Left lobe of liver (tissue), 2 donors: Measurements from ENCODE around the gene CYB5D1. TPM values are rescaled to one million over a fixed set of nuclear protein-coding genes. Genes with fewer than 3 reads are reported as not detected.
"Not testable (repeated sequence)": the region's sequence is repeated elsewhere in the genome, so short reads cannot be mapped to it uniquely, and the experiment has no call there.

Experiments
- ATAC-seq: fragments of 200-7000 bp; cut with Tn5 transposase; one replicate; pipeline ENCODE4 v1.9.1; 2020; ENCODE audit warnings: mild to moderate bottlenecking, moderate library complexity
- DNase-seq: peaks from one replicate; pipeline ENCODE4 v3.0.0-alpha.2; 2020; ENCODE audit warnings: low spot score
- total RNA-seq: library from RNA; stranded (reverse); gene quantifications from one replicate; pipeline ENCODE4 v1.2.1, GENCODE V29; 2021
- donor health status: DM: no; HTN: no; CAD: no; lungs with moderate emphysema.
- donor health status: DM: no; HTN: yes; CAD: no.

Gene CYB5D1
- total RNA-seq, 1 donor from 2014 or later: 12.4 TPM

DNA sequence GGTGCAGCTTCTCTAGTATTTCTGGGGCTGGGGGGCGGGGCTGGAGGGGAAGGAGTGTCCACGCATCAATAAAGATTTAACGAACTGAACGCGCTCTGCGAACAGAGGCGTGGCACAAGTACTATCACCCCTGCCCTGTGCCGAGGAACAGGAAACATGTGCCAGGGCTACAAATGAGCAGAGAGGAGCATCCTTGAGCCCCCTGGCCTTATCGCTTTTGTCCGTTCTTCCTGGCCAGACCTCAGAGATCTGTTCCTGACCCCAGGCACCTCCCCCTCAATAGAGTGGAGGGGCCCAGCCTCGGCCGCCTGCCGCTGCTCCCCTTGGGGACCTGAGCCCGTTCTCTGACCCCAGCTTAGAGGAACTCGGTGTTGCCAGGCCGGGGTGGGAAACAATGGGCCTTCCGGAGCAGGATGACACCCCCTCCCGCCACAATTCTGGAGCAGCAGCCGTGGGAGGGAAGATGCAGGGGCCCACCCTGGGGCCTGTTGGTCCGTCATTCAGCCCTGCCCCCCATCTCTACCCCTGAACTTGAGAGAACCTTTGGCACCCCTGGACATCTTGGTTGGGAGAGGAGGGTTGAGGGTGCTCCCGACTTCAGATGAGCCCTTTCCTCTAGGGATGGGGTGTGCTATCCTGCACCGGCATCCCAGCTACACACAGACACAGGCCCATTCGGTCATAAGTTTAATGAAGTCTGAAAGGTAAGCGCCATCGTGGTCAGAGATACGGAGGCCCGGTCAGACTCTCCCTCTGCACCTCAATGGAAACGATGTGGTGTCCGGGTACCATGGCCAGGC, 1.6 kb upstream of the CYB5D1 start:
- ATAC-seq: no peak
- peak; percentile 60 for DNase-seq

DNA sequence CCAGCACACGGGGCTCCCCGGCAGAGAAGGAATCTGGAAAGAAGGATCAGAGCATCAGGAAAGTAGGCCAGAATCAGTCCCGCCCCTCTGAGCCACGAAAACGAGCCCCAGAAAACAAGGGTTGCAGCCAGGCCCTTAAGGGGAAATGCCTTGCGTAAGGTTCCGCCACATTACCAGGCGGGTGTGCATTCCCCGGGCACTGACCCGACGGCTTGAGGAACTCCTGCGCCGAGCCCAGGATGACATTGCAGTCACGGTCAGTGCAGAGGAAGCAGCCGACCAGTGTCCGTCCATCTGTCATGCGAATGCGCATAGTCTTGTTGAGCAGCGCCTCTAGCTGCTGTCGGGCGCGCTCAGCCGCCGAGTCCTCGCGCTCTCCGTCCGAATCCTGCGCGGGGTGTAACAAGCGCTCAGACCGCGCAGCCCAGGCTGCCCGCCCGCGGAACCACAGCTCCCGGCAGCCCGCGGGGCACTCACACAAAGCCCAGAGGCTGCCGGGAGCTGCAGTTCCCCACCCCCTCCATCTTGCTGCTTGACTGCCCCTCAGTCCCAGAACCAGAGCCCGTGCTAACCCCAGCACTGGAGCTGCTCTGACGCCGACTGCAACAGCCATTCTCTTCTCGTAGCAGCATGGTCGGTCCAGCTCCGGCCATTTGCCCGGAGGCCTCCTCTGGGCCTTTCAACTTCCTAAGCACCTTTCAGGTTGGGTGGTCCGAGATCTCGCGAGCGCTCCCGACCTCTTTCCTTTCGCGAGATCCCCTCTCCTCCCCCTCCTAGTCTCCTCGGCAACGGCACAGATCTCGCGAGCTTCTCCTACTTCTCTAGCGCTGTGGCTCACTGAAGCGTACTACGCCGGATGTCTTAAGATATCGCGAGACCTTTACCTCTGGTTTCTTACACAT, 741 bp upstream of the CYB5D1 start, which contains the start of gene NAA38:
Gene NAA38, minus strand, starts transcription at position 749 of the 902 bp plus-strand sequence. Its CDS starts 96 bp downstream, at position 653.
- DNase-seq (peak; percentile 96), ATAC-seq (peak; percentile 83)

DNA sequence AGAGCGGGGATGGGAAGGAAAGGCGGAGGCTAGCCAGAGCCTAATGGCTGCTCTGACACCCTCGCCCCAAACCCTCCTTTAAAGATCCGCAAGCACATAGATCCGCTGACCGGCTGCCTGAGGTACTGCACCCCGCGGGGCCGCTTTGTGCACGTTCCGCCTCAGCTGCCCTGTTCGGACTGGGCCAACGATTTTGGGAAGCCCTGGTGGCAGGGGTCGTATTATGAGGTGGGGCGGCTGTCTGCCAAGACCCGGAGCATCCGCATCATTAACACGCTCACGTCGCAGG, 663 bp downstream of the CYB5D1 start:
- DNase-seq: peak; percentile 64
- peak; percentile 37 for ATAC-seq

DNA sequence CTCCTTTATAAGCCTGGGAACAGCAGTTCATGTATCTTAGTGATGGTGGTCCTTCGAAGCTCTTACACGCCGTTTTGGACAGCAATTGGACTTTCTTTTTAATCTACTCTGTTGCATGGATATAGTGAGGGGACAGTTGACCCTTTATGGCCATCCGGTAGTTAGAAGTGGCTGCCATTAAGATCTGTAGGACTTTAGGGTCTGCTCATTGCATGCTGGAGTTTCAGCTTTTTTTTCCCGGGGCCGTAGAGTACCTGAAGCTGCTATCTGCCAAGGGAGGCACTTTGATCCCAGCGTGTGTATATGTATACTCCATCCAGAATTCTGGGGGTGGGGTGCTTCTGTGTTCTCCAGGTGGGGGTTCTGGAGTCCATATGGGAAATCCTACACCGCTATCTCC, 1.2 kb downstream of the CYB5D1 start:
- DNase-seq (no peak), ATAC-seq (no peak)

DNA sequence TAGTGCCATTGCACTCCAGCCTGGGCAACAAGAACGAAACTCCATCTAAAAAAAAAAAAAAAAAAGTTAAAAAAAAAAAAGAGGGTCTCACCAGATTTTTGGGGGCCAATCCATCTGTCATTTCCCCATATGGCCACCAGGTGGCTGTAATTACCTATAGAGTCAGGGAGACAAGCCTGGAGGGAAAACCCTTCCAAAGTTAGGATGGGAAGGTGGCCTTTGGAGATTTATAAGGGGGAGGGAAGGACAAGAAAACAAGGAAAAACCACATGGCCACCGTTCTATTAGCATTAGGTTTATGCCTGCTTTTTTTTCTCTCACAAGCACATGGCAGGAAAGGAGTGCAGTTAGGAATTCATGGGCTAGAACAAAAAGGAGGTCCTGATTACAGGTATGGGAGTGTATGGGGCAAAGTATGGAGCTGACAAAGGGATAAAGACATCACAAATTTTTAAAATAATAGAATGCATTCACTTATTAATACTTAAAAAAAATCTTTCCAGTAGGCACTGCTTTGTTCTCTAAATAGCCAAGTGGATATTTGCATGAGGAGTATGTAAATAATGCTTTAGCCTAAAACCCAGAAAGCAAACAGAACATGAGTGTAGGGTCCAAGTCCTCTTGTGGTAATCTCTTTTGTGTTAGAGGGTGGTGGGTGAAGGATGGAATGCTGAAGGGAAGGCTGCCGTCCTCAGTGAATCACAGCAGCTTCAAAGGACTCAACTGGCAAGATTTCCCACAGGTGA, 5.1 kb downstream of the CYB5D1 start:
- ATAC-seq: peak; percentile 15
- no peak for DNase-seq

DNA sequence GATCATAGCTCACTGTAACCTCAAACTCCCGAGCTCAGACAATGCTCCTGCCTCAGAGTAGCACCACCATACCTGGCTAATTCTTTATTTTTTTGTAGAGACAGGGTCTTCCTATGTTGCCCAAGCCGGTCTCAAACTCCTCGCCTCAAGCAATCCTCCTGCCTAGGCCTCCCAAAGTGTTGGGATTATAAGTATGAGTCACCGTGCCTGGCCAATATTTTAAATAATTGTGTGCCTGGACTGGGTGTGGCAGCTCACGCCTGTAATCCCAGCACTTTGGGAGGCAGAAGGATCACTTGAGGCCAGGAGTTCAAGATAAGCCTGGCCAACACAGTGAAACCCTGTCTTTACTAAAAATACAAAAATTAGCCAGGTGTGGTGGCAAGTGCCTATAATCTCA, 6.6 kb downstream of the CYB5D1 start:
- DNase-seq, ATAC-seq: not testable (repeated sequence)

DNA sequence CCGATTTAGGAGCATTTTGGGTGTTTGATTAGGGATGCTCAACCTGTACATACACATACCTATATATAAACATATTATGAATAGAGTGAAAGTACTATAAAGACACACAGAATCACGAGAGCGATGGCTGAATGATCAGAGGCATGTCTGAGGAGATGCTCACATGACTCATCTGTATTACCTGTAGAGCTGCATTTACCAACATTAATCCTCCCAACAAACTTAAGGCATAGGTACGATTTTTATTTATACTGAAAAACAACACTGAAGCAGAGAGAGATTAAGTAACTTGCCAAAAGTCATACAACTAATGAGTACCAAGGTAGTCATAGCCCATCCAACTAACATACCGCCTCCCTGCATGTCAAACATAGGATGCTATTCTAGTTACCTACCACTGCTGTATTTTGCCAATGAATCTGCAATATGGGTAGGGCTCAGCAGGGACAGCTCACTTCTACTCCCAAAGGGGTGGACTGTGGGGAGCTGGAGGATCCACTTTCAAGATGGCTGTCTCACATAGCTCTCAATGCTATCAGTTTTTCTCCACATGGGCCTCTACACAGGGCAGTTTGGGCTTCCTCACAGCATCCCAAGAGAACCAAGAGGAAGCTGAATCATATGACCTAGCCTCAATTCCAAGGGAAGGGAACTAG, 7.3 kb downstream of the CYB5D1 start:
- no peak for ATAC-seq
- no peak for DNase-seq

DNA sequence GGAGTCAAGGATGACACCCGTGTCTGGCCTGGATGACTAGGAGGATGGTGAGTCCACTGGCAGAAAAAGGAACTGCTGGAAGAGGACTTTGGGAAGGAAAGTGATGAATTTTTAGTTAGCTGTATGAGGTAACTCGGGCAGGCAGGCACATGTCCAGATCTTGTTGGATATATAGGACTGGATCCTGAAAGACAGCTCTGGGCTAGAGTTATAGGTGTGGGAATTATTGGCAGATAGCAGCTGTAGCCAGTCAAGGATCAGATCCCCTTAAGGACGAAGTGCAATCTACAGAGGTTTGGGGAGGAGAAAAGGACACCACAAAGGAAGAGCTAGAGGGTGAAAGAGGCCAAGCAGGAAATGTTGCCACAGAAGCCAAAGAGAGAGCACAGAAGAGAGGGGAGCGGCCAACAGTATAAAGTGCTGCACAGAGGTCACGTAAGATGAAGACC, 10.1 kb downstream of the CYB5D1 start:
- ATAC-seq: no peak
- DNase-seq: no peak

DNA sequence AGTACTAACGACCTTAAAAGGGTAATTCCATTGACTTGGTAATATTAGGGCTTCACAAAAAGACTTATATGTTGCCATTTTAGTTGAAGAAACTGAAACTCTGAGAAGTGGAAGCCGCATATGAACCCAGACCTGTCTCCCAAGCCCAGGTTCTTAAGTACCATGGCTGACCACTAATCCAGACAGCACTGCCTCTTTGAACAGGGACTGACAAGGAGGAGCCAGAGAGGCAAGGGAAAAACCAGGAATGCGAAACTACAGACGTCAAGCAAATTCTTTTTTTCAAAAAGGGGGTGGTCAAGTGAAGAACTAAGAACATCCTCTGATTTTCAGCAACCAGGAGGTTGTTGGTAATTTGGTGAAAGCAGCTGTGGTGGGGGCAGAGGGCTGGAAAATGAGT, 15.2 kb downstream of the CYB5D1 start:
- no peak for ATAC-seq

DNA sequence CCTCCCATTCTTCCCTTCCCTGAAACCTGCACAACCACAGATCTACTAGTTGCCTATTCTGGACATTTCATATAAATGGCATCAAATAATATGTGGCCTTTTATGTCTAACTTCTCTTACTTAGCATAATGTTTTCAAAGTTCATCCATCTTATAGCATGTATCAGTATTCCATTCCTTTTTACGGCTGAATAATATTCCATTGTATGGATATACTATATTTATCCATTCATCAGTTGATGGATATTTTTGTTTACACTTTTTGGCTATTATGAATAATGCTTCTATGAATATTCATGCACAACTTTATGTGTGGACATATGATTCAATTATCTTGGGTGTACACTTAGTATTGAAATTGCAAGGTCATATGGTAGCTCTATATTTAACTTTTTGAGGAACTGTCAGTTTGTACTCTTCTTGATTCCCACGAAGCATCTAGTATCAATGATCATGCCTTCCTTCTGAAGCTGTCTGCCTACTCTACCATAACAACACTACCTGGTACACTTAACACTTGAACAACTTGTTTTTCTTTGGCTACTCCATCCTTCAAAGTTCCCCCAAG, 18.1 kb downstream of the CYB5D1 start:
- ATAC-seq: no peak
- no peak for DNase-seq

More for the DNA sequence above, 15.2 kb downstream of the CYB5D1 start:
- peak; percentile 5 for DNase-seq

DNA sequence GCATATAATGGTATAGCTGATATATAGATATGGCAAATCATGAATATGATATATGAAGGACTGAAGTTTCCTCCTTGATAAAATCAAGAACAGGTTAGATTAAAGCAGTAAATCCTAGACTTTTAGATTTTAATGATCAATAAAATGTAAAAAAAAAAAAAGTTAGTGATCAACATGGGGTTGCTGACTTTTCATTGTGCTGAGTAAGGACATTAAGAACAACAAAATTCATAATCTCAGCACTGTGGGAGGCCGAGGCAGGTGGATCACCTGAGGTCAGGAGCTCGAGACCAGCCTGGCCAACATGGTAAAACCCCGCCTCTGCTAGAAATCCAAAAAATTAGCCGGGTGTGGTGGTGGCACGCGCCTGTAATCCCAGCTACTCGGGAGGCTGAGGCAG, 20.4 kb downstream of the CYB5D1 start:
- ATAC-seq: no peak
- no peak for DNase-seq

DNA sequence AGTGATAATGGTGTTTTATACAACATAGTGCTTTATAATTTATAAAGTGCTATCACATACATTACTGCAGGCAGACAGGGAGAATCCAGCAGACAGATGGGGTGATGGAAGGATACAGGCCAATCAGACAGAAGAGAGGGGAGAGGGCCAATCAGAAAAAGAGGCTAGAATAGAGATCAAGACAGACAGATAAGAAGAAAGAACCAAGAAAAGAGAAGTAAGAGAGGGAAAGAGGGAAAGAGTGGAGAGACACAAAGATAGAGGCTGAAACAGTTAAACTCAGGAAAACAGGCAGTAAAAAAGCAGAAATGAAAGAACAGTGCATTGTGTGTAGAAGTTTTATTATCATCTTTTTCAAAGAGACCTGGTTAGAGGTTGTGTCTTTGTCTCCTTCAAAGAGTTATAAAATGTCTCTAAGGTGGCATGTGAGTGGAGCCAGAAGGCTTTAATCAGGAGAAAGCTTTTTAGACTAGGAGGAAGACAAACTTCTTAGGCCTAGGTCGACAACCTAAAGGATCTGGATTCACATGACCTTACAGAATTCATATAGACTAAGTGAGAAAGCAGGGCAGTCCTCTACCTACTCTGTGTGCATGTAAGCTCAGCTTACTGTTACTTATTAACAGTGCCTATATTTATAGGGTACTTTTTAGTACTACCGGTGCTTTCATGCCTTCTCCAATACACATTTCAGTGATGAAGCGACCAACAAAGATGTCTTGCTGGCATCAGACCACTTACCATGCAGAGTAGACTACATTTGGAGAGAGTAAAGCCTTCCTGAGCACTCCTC, 22.5 kb downstream of the CYB5D1 start:
- DNase-seq: no peak
- ATAC-seq: no peak

DNA sequence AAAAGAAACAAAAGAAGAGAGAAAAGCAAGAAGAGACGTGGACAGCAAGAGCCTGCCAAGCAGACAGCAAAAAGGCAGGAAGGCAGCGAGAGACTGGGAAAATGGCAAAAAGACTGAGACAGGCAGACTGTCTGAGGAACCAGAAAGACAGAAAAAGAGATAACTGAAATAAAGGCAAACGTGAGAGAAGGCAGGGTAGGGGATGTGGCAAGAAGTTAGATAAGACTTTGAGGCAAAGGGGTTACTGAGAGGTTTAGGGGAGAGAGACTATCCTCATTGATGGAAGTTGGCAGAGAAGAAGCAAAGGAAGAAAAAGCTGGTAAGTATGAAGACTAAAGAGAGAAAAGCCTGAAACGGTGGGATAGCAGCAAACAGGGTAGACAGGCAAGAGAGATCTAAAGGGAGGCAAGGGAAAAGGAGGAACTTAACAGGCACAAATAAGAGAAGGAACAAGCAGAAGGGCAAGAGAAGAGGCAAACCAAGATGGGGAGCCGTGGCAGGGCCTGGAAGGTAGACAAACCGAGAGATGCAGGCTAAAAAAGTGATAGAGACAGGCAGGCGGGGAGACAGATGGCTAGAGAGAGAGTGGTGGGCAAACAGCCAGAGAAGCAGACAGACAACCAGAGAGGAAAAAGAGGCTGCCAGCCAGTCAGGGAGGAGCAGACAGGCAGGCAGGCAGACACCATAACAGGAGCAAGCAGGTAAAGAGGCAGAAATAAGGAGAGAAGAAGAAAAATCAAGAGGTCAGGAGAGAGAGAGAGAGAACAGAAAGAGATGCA, 23.7 kb downstream of the CYB5D1 start:
- DNase-seq: no peak
- no peak for ATAC-seq

DNA sequence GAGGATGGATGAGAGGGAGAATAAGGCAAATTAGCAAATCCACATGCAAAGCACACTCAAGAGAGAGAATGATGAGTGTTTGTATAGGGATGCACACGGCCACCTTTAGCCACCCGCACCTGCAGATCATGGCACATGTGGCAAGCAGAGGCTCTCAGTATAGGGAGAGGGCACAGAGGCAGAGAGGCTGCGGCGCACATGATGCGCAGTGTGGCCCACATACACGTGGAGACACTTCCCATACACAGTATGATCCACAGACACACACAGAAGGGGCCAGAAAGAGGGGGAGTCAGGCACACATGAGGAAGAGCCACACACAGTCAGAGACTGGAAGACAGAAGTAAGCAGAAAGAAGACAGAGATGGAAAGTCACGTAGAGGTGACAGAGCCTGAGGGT, 24.3 kb downstream of the CYB5D1 start:
- ATAC-seq (no peak), DNase-seq (no peak)

DNA sequence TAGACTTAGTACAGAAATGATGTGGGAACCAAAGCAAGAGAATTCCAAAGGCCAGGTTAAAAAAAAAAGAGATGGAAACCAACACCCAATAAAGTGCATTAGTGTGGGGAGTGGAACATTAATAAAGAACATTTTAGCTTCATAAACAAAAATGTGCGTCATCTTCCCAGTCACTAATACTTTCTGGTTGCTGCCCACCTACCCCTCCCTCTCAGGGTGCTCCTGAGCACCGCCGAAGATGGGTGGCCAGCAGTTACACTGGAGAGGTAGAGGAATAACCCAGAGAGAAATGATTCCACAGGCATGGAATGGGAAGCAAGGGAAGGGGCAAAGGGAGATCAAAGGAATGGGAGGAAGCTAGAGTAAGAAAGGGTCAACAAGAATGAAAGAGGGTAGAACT, 24.8 kb downstream of the CYB5D1 start:
- DNase-seq (no peak), ATAC-seq (no peak)

DNA sequence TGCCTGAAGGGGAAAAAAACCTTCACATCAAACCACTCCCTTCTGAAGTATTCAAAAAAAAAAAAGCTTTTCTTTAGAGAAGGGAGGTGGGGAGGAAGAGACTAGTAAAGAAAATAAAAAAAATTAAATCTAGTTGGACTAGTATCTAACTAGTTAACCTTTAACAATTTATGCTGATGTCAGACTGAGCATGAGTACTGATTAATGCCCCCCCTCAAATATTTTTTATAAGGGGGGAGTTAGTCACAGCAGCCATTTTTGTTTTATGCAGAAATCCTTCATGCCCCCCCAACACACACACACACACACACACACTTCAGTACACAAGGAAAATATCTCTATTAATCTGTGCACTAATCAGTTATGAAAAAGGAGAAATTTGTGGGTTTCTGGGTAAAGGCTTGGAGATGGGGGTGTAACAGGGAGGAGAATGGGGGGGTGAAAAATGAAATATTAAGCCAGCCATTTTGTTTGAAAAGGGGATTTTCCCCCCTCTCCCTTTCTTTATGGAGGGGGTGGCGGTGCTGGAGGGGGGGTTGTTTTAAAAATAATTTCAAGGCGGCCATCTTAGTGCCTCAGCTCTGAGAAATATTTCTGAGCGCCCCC, 26.1 kb downstream of the CYB5D1 start:
- no peak for ATAC-seq
- no peak for DNase-seq

DNA sequence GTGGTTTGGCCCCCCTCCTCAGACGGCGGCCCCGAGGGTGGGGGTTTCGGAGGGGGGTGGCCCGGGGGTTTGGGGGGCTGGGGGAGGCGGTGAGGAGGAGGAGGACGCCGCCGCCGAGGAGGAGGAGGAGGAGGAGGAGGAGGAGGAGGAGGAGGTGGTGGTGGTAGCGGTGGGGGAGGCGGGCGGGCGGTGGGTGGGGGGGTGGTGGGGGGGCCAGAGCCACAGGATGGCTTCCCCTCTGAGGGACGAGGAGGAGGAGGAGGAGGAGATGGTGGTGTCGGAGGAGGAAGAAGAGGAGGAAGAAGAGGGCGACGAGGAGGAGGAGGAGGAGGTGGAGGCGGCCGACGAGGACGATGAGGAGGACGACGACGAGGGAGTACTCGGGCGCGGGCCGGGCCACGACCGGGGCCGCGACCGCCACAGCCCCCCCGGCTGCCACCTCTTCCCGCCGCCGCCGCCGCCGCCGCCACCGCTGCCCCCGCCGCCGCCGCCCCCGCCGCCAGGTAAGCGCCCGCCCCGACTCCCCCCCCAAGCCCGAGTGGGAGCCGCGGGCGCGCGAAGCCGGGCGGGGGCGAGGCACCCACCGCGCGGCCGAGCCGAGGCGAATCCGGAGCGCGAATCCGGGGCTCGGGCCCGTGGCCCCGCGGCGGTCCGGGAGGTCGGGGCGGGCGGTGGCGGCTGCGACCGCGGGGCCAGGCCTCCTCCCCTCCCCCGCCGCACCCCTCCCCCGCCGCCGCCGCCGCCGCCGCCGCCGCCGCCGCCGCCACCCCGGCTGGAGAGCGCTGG, 27.0 kb downstream of the CYB5D1 start:
- no peak for ATAC-seq
- DNase-seq: no peak
